HG03520 (cell line): Measurements from ENCODE around the gene ABHD17C.

ENCODE experiments used
- ATAC-seq: cut with Tn5 transposase; IDR thresholded peaks from one replicate; pipeline ENCODE4 v1.9.1; 2021; ENCODE audit warnings: mild to moderate bottlenecking, moderate library complexity; ENCODE audit not compliant: unreplicated experiment

The ABHD17C gene

DNA sequence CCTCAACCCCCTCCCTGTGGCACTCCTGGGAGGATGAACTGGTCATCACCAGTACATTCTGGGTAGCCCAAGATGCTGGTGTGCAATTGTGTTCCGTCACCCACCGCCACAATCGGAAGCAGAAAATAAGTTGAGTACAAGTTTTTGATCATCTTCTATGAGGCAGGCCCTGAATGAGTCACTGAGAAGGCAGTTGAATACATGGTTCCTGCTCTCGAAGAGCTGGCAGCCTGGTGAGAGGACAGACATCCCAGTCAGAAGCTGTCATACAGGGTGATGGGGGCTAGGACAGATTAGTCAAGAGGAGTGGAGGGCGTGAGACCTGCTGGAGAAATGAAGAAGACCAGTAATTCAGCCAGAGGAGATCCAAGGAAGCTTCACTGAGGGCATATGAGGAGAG lies 90.2 kb downstream of the ABHD17C start:
- ATAC-seq: no peak

DNA sequence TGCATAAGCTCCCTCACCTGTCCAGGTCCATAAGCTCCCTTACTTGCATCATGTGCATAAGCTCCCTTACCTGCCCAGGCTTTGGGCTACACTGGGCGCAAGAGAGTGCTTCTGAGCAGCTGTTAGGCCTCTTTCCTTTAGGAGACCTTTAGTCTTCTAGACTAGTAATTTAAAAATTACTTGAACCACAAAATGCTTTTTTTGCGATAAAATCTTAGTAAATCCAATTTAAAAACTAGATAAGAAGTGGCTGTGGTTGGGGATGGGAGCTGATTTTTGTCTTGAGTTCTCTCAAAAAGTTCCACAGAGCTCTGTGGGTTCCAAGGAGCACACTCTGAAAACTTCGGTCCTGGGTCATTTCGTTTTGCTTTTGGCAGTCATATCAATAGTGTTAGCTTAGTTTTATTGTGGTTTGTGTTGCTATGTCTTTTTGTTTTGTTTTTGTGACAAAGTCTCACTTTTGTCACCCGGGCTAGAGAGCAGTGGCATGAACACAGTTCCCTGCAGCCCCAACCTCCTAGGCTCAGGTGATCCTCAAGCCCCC lies 90.8 kb downstream of the ABHD17C start:
- ATAC-seq: no peak

DNA sequence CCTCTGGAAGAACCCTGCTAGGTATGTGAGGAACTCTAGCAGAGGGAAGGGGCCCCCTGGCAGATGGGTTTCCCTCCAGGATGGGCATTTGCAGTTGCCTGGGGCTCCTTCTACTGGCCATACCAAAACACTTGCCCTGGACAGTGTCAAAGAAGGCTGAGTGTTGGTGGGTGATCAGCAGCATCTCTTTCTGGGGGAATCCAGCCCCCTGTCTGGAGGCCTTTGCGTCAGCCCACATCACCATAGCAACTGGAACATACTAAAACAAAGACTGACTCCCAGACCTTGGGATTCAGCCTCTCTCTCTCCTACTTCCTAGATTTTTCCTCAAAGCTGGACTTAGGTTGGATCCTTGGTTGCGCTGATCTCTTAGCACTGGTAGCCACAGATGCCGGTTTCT lies 92.2 kb downstream of the ABHD17C start:
- no peak for ATAC-seq

DNA sequence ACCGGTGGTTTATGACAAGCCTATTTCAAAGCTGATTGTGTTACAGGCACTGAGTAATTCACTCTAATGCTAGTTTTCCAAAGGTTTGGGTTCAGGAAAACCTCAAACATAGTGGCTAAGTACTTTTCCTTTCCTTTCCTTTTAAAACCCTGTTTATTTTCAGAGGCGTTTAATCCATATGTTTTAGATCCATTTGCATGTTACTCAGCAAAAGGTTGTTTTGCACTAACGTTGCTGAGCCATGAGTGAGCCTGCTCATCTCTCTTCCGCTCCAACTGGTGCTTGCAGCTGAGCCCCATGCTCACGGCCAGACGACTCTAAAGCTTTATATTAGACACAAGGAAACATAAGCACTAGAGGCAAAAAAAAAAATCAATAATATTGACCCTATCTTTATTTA lies 93.4 kb downstream of the ABHD17C start:
- no peak for ATAC-seq

DNA sequence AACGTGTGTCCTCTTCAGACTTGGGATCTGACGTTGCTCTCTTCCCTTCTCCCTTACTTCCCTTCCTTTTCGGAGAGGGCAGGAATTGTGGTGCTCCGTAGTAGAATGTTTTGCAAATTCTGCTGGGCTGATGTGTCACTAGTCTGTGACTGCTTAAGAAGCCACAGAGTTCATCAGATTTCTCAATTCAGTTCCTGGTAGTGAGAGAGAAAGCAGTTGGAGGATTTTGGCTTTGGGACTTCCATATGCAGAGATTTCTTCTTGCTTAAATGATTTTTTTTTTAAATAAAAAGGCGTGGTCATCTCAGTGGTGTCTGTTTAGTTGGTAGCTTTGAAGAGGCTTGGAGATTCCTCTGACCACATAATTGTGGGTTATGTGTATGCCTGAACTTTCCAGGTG lies 94.2 kb downstream of the ABHD17C start:
- no peak for ATAC-seq

DNA sequence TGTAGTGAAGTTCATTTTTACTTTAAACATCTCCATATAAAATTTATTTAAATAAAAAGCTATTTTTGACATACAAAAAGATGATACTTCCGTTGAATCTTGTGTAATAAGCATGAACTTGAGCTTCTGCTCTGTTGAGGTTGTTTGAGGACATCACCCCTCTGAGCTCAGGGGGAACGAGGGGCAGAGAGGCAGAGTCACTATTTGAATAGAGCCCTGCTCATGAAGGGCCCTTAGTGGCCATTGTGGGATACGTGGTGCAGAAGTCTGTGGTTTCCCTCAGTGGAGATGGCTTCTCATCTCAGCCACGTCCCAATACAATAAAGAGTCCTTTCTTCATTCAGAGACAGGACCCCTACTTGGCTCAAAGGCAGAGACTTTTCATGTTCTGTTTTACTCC lies 94.7 kb downstream of the ABHD17C start:
- no peak for ATAC-seq

DNA sequence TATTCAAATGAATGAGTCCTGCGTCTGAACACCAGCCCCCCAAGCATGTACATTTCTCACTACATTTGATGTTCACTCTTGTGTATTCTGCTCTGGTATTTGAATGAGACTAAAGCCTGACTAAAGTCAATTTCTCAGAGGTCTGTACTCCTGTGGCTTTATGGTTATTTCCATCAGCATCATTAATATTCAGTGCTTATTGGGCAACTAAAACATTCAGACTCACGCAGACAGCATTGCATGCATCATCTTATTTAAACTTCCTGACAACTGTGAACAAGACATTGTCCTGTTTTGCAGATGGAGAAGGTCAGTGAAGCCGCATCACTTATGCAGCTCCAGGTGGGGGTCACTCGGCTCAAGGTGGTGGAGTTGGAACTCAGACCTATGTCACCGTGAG lies 95.1 kb downstream of the ABHD17C start:
- ATAC-seq: no peak

DNA sequence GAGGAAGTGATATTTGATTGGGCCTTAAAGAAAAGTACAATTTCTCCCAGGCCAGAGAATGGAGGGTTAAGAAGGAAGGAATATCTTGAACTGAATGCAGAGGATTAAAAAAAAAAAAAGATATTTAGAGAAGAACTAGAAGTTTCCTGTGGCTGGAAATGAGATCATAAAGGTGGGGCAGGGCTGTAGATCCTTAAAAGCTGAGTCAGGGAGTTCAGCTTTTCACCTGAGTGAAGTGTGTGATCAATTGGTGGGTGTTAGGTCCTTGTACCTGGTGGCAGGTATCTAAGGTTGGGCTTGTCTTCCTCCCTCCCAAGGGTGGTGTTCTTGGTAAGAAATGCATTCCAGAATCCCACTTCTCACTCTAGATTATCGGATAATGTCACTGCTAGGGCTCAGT lies 95.9 kb downstream of the ABHD17C start:
- no peak for ATAC-seq

DNA sequence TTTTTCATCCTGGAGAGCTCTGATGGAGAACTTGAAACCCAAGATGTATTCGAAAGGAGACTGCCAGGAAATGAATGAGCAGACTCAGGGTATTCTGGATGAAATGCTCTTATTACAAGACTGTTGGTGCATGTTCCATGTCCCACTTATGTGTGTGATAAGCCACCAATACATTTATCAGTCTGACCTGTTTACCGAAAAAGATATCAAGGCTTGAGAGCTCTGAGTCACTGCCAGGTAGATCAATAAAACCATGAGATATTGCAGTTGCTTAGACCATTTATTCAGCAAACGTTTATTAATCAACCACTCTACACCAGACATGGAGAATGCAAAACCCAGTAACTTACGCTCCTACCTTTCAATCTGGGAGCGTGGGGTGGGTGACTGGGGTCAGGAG lies 101.3 kb downstream of the ABHD17C start:
- ATAC-seq: no peak

DNA sequence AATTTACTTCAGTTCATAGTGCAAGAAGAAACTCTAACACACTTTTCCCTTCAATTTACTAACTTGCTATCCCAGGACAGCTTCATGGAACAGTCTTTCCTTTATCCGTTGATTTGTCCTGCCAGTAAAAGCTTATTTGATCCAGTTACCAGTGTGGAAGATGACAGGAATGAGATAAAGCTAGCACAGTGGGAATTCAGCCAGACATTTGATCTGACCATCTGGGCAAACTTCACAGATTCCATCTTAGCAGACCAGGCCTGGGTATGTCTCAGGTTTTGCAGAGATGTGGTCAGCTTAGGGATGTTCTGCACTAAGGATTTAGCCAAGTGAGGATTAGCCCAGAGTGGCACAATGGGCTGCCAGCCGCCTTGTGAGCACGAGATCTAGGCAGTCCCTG lies 103.8 kb downstream of the ABHD17C start:
- ATAC-seq: no peak

DNA sequence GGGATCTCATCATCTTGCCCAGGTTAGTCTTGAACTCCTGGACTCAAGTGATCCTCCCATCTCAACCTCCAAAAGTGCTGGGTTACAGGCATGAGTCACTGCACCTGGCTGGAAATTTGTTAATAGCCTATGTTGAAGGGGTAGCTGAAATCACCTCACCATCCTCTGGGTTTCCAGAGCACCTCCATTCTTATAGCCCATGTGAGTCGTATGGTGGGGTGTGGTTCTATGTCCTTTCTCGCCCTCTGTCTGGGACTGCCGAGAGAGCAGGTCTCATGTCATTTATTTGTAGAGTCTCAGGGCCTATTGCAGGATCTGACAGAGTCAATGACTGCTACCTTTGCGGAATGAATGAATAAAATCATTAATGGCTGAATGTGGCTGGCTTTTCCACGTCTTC lies 105.0 kb downstream of the ABHD17C start:
- no peak for ATAC-seq

DNA sequence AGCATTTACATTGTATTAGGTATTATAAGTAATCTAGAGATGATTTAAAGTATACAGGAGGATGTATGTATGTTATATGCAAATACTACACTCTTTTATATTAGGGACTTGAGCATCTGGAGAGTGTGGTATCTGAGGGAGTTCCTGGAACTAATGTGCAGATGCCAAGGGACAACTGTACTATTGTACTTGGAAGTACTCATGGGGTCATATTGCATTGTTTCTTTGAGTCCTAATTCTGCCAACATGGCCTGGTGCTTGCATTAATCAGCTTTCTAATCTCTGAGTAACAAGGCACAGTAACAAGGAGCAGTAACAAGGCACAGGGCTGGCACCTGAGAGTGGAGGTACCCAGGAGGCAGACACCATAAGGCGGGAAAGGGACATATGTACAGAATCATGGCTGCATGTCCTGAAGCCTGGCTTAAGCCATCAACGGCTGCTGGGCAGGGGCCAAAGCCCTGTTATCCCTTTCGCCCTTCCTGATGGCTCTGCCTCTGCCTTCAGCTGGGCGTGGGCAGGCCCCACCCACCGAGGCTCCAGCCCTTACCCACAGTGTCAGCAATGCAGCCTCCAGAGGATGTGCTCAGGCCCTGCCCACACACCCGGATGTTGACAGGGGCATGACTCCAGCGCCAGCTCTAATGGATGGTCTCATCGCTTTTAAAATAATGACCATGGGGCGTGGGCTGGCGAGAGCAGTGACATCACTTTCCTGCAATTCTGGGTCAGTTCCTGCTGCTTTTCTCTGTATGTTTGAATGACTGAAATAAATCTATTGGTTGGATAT lies 107.0 kb downstream of the ABHD17C start:
- no peak for ATAC-seq

DNA sequence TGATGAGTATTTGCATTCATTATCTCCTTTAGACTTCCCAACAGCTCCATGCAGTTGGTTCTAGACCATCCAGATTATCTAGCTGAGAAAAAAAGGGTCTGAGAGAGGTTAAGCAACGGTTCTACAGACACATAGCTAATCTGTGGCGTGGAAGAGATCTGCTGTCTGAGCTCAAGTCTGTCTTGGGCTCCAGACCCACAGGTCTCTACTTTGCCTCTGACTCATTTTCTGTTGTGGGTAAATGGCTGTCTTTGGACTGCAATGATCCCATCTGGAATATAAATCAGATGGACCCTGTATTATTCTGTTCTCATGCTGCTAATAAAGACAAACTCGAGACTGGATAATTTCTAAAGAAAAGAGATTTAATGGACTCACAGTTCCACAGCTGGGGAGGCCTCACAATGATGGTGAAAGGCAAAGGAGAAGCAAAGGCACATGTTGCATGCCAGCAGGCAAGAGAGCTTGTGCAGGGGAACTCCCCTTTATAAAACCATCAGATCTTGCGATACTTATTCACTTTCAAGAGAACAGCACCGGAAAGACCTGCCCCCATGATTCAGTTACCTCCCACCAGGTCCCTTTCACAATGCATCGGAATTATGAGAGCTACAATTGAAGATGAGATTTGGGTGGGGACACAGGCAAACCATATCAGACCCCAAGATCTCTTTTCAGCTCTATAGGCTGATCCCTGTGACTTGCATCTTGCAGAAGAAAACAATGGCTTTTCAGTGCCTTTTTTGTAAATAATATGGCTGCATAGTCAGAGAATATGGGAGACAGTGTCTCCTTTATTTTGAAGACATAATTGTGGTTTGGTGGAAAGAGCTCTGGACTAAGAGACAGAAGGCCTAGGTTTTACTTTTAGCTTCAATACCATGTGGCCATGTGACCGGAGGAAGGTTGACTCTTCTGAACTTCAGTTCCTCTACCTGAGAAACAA lies 108.7 kb downstream of the ABHD17C start:
- ATAC-seq: no peak

DNA sequence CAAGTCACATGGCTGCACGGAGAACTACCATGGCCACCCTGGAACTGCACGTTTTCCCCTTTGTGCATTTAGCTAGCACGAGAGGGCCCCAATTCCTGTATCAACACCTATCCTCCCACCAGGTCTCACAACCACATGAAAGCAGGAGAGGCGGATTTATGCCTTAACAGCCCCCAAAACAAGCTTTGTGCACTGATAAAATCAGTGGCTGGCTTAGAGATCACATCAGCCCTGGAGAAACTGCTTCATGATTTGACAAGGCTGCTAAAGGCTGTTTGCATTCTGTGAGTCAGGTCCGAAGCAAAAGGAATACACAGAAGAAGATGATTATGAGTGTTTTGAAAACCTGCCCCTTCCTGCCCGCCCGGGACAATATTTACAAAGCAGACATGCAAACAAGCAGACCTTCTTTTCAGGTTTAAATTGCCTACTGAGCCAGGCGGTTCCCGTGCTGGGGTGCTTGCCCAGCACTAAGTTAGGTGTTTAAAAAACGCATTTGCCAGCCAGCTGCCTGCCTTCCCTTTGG lies 109.9 kb downstream of the ABHD17C start:
- ATAC-seq: no peak
